HCT116 (cell line): ENCODE measurements around the gene SIVA1. TPM values are rescaled to one million over a fixed set of nuclear protein-coding genes. Genes with fewer than 3 reads are reported as not detected.

Experiments
- ATAC-seq: fragments of 200-7000 bp; cut with Tn5 transposase; 2 replicates; pipeline ENCODE4 v1.9.1; 2020; ENCODE audit warnings: mild to moderate bottlenecking, moderate library complexity
- BruUV-seq: library from RNA; stranded (reverse); fragments of 400-500 nt; replicated peaks from 2 replicates; lab custom pipeline; 2021; lab: Mats Ljungman, UMichigan
- CTCF ChIA-PET: fragments of 300-600 bp; sonication (Branson Sonifier 250); formaldehyde crosslinking; loops from one replicate; lab custom pipeline; 2021; ENCODE audit warnings: antibody characterized with exemption; lab: Charles Lee
- POLR2A ChIA-PET: fragments of 300-600, 350-600 bp; sonication (Branson Sonifier 250); formaldehyde crosslinking; loops from one replicate; lab custom pipeline; 2021; ENCODE audit warnings: antibody characterized with exemption; lab: Charles Lee
- RAD21 ChIA-PET, 2 experiments: fragments of 300-600 bp; sonication (Branson Sonifier 250); formaldehyde crosslinking; loops; one replicate each; lab custom pipeline; 2023; ENCODE audit warnings: low total read pairs in 2 of 2; ENCODE audit not compliant: uncharacterized antibody in 2 of 2, unreplicated experiment in 2 of 2, low non-redundant PET in 1 of 2; lab: Charles Lee
- DNase-seq: peaks from one replicate; pipeline ENCODE4 v3.0.0-alpha.2; 2010; ENCODE audit warnings: low read depth, low spot score
- H2AFZ ChIP-seq: fragments of 200-600 bp; shearing (Covaris generic), sonication (generic); 2 replicates; pipeline ENCODE4 v1.6.1; 2017; ENCODE audit warnings: low read depth, mixed run types, mixed read lengths, antibody characterized with exemption, low read length; ENCODE audit not compliant: poor library complexity, severe bottlenecking
- H3K27ac ChIP-seq: 2 replicates; pipeline ENCODE4 v1.5.1; 2012; ENCODE audit warnings: low read depth, low read length
- H3K27me3 ChIP-seq: fragments of 200-600 bp; sonication (generic); 2 replicates; pipeline ENCODE4 v1.6.1; 2016; ENCODE audit warnings: mixed run types, low read length, mixed read lengths; ENCODE audit not compliant: insufficient read depth
- H3K36me3 ChIP-seq, 2 experiments: fragments of 200-500 bp in 1 of 2; fragments of 200-600 bp in 1 of 2; sonication (Bioruptor generic) in 1 of 2; sonication (generic) in 1 of 2; 2 replicates each; pipeline versions ENCODE4 v1.5.1 to v1.6.1; 2014 to 2016; ENCODE audit warnings: low read length in 2 of 2, inconsistent platforms in 1 of 2, mixed read lengths in 1 of 2, mixed run types in 1 of 2; ENCODE audit not compliant: insufficient read depth in 2 of 2, control insufficient read depth in 1 of 2
- H3K4me1 ChIP-seq, 2 experiments: fragments of 200-600 bp in 1 of 2; sonication (generic) in 1 of 2; 2 replicates each; pipeline versions ENCODE4 v1.5.1 to v1.6.1; 2012 to 2017; ENCODE audit warnings: low read length in 2 of 2, inconsistent platforms in 1 of 2, mild to moderate bottlenecking in 1 of 2, mixed read lengths in 1 of 2, mixed run types in 1 of 2, moderate library complexity in 1 of 2; ENCODE audit not compliant: insufficient read depth in 2 of 2, control insufficient read depth in 1 of 2
- H3K4me2 ChIP-seq: fragments of 200-600 bp; sonication (generic); 2 replicates; pipeline ENCODE4 v1.6.1; 2017; ENCODE audit warnings: mixed run types, low read length, mixed read lengths
- H3K4me3 ChIP-seq, 2 experiments: fragments of 200-600 bp in 1 of 2; sonication (generic) in 1 of 2; replicated peaks in 1 of 2; 2 replicates each; pipeline ENCODE4 v1.5.1; 2011 to 2016; ENCODE audit warnings: low read length in 2 of 2, control low read depth in 1 of 2, low read depth in 1 of 2, mild to moderate bottlenecking in 1 of 2, mixed read lengths in 1 of 2, mixed run types in 1 of 2
- H3K79me2 ChIP-seq: fragments of 200-600 bp; sonication (generic); 2 replicates; pipeline ENCODE4 v1.6.1; 2017; ENCODE audit warnings: mild to moderate bottlenecking, mixed run types, low read length, moderate library complexity, mixed read lengths; ENCODE audit not compliant: insufficient read depth
- H3K9ac ChIP-seq: fragments of 200-600 bp; sonication (generic); 2 replicates; pipeline ENCODE4 v1.6.1; 2016; ENCODE audit warnings: low read length, mixed read lengths
- H3K9me2 ChIP-seq: fragments of 200-600 bp; sonication (generic), shearing (Covaris generic); 2 replicates; pipeline ENCODE4 v1.6.1; 2017; ENCODE audit warnings: mixed run types, mild to moderate bottlenecking, moderate library complexity; ENCODE audit not compliant: insufficient read depth
- H3K9me3 ChIP-seq, 2 experiments: fragments of 200-500 bp in 1 of 2; fragments of 200-600 bp in 1 of 2; sonication (Bioruptor generic) in 1 of 2; sonication (generic) in 1 of 2; 2 replicates each; pipeline ENCODE4 v1.6.1; 2014 to 2017; ENCODE audit warnings: low read length in 2 of 2, mixed read lengths in 2 of 2, inconsistent platforms in 1 of 2, low read depth in 1 of 2, mild to moderate bottlenecking in 1 of 2, mixed run types in 1 of 2, moderate library complexity in 1 of 2; ENCODE audit not compliant: control insufficient read depth in 1 of 2, insufficient read depth in 1 of 2
- H4K20me1 ChIP-seq: fragments of 200-600 bp; sonication (generic), shearing (Covaris generic); 2 replicates; pipeline ENCODE4 v1.6.1; 2017; ENCODE audit warnings: mixed run types, mild to moderate bottlenecking, moderate library complexity; ENCODE audit not compliant: insufficient read depth
- EGR1 ChIP-seq: IDR thresholded peaks from 2 replicates; pipeline ENCODE4 v1.6.1; 2012; ENCODE audit warnings: low read depth
- JUND ChIP-seq: IDR thresholded peaks from 2 replicates; pipeline ENCODE4 v1.6.1; 2012
- POLR2A ChIP-seq: IDR thresholded peaks from 2 replicates; pipeline ENCODE4 v1.7.0; 2011; ENCODE audit warnings: borderline replicate concordance; ENCODE audit not compliant: insufficient read depth, insufficient read length; ENCODE audit errors: extremely low read depth
- POLR2AphosphoS5 ChIP-seq: IDR thresholded peaks from 2 replicates; pipeline ENCODE4 v1.6.1; 2011; ENCODE audit warnings: mild to moderate bottlenecking, low read depth, low read length, moderate library complexity
- SRF ChIP-seq: IDR thresholded peaks from 2 replicates; pipeline ENCODE4 v1.6.1; 2012; ENCODE audit warnings: low read depth
- ZNF274 ChIP-seq: fragments of 200-500 bp; sonication (Bioruptor generic); IDR thresholded peaks from 2 replicates; pipeline ENCODE4 v1.6.1; 2014; ENCODE audit warnings: mild to moderate bottlenecking, low read depth, low read length, inconsistent platforms
- intact Hi-C: fragments of 100-400 bp; cut with micrococcal nuclease; formaldehyde crosslinking; loops from 2 replicates; pipeline ENCODE4 v1.10.0; 2022
- total RNA-seq: library from RNA; stranded (reverse); gene quantifications from one replicate; pipeline ENCODE4 v1.2.1, GENCODE V29; 2021; ENCODE audit not compliant: unreplicated experiment
- TF ChIP-seq, protein P1 (sequence below): IDR thresholded peaks from 2 replicates; pipeline ENCODE4 v1.6.1; 2012; ENCODE audit warnings: low read depth
- TF ChIP-seq, protein P2 (sequence below): IDR thresholded peaks from 2 replicates; pipeline ENCODE4 v1.6.1; 2012
- TF ChIP-seq, protein P3 (sequence below): IDR thresholded peaks from 2 replicates; pipeline ENCODE4 v1.6.1; 2012
- TF ChIP-seq, protein P4 (sequence below), 3 experiments: fragments of 200-600 bp in 1 of 3; sonication (generic) in 1 of 3; IDR thresholded peaks in 2 of 3; conservative IDR thresholded peaks in 1 of 3; 2 replicates each; pipeline ENCODE4 v1.5.1; 2012 to 2017; ENCODE audit warnings: low read depth in 2 of 3, low read length in 2 of 3, antibody characterized with exemption in 1 of 3, borderline replicate concordance in 1 of 3, control low read depth in 1 of 3, mild to moderate bottlenecking in 1 of 3, mixed read lengths in 1 of 3, mixed run types in 1 of 3, moderate library complexity in 1 of 3; ENCODE audit not compliant: insufficient read depth in 1 of 3

SIVA1 gene
- total RNA-seq, 1 experiment from 2014 or later, result 141 TPM

DNA sequence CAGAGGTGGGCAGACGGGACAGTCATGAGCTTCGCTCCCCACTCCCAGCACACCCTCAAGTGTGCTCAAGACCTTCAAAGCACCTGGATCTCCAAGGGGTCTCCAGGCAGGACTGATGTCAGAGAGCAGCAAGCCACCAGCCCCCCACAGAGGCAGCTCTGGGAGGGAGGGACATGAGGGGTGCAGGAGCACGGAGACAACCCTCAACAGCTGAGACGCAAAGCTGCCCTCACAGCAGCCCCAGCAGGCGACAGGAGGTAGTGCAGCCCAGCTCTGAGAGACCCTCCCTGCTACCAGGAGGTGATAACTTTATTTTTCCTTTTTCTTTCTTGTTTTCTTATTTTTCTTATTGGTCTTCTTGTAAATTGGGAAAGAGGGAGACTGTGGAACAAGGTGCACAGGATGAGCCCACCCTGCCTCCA is 17.9 kb downstream of the SIVA1 start:
- POLR2A ChIA-PET, result no interaction called here
- no peak for ATAC-seq
- peaks cover 2 to 43% of the 10 kb centered on the region in 2 experiments; a peak in 3 of 4 replicates for H3K36me3 ChIP-seq

DNA sequence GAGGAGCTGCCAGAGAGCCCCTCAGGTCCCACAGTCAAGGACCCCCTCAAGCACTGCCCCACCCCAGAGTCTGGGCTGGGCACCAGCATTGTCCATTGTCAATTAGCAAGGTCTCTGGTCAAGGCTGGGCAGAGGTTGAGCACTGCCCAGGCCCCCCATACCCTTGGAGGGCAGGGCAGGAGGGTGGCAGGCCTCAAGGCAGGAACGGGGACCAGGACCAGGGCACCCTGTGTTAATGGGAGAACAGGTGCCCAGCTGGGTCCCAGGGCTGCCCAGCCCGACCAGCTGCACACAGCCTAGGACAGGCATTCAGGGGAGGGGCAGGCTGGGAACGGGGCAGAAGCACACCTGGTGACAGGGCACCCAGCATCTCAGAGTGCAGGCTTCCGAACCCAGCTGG is 18.4 kb downstream of the SIVA1 start:
- ATAC-seq, result no peak
- Histone ChIP-seq H3K9me2 (no peaks in the 10 kb centered on the region), H2AFZ (no peak overlapping the region), H3K79me2 (no peaks in the 10 kb centered on the region), H3K4me3 (no peak overlapping the region), H3K4me1 (peaks cover 3 to 9% of the 10 kb centered on the region in 2 experiments; a peak in 3 of 4 replicates), H4K20me1 (no peaks in the 10 kb centered on the region), H3K36me3 (peaks cover 2 to 43% of the 10 kb centered on the region in 2 experiments; a peak in 3 of 4 replicates), H3K27me3 (no peaks in the 10 kb centered on the region), H3K9me3 (peaks cover 0 to 11% of the 10 kb centered on the region in 2 experiments; a peak in 2 of 4 replicates), H3K9ac (no peak overlapping the region)
- no peak for DNase-seq
- POLR2A ChIA-PET, result no interaction called here
- intact Hi-C loops, result no loop called here
- no TSS peak for BruUV-seq
- RAD21 ChIA-PET, result no interaction called here
- CTCF ChIA-PET, result interaction anchor here (1.1 to 1.4 kb wide), 2 partner anchors 19 to 41 kb away, joined by 3 to 5 read pairs; partner anchors contain the start of gene SIVA1
- TF ChIP-seq, protein P1, sequence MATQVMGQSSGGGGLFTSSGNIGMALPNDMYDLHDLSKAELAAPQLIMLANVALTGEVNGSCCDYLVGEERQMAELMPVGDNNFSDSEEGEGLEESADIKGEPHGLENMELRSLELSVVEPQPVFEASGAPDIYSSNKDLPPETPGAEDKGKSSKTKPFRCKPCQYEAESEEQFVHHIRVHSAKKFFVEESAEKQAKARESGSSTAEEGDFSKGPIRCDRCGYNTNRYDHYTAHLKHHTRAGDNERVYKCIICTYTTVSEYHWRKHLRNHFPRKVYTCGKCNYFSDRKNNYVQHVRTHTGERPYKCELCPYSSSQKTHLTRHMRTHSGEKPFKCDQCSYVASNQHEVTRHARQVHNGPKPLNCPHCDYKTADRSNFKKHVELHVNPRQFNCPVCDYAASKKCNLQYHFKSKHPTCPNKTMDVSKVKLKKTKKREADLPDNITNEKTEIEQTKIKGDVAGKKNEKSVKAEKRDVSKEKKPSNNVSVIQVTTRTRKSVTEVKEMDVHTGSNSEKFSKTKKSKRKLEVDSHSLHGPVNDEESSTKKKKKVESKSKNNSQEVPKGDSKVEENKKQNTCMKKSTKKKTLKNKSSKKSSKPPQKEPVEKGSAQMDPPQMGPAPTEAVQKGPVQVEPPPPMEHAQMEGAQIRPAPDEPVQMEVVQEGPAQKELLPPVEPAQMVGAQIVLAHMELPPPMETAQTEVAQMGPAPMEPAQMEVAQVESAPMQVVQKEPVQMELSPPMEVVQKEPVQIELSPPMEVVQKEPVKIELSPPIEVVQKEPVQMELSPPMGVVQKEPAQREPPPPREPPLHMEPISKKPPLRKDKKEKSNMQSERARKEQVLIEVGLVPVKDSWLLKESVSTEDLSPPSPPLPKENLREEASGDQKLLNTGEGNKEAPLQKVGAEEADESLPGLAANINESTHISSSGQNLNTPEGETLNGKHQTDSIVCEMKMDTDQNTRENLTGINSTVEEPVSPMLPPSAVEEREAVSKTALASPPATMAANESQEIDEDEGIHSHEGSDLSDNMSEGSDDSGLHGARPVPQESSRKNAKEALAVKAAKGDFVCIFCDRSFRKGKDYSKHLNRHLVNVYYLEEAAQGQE, result no peak
- TF ChIP-seq POLR2A (no peak), EGR1 (no peak), ZNF274 (no peak), SRF (no peak), JUND (no peak), POLR2AphosphoS5 (no peak)
- TF ChIP-seq, protein P2, sequence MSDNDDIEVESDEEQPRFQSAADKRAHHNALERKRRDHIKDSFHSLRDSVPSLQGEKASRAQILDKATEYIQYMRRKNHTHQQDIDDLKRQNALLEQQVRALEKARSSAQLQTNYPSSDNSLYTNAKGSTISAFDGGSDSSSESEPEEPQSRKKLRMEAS, result no peak
- TF ChIP-seq, all 23 proteins: peak for 0
- Histone ChIP-seq H3K27ac (no peak overlapping the region), H3K4me2 (no peak overlapping the region)

More for the DNA sequence above, 17.9 kb downstream of the SIVA1 start:
- peaks cover 0 to 11% of the 10 kb centered on the region in 2 experiments; a peak in 2 of 4 replicates for H3K9me3 ChIP-seq
- H3K79me2 ChIP-seq, result no peaks in the 10 kb centered on the region
- no peak overlapping the region for H3K4me2 ChIP-seq
- no peak overlapping the region for H3K27ac ChIP-seq
- no peak overlapping the region for H3K9ac ChIP-seq
- H4K20me1 ChIP-seq, result no peaks in the 10 kb centered on the region
- no peak overlapping the region for H3K4me3 ChIP-seq
- TF ChIP-seq, protein P3, sequence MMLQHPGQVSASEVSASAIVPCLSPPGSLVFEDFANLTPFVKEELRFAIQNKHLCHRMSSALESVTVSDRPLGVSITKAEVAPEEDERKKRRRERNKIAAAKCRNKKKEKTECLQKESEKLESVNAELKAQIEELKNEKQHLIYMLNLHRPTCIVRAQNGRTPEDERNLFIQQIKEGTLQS, result no peak
- TF ChIP-seq, protein P4, sequence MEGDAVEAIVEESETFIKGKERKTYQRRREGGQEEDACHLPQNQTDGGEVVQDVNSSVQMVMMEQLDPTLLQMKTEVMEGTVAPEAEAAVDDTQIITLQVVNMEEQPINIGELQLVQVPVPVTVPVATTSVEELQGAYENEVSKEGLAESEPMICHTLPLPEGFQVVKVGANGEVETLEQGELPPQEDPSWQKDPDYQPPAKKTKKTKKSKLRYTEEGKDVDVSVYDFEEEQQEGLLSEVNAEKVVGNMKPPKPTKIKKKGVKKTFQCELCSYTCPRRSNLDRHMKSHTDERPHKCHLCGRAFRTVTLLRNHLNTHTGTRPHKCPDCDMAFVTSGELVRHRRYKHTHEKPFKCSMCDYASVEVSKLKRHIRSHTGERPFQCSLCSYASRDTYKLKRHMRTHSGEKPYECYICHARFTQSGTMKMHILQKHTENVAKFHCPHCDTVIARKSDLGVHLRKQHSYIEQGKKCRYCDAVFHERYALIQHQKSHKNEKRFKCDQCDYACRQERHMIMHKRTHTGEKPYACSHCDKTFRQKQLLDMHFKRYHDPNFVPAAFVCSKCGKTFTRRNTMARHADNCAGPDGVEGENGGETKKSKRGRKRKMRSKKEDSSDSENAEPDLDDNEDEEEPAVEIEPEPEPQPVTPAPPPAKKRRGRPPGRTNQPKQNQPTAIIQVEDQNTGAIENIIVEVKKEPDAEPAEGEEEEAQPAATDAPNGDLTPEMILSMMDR (IDR thresholded peaks at IDR 0.05 in 2 of 3, conservative IDR thresholded peaks at IDR 0.05 in 1 of 3; ENCODE audit: borderline replicate concordance in 1 of 3, insufficient read depth in 1 of 3, low read depth in 2 of 3, low read length in 2 of 3), result peak in 2 of 3 experiments; percentile 71 to 79; a peak in 4 of 6 replicates
- no peak overlapping the region for H2AFZ ChIP-seq
- H3K27me3 ChIP-seq, result no peaks in the 10 kb centered on the region
- BruUV-seq, result no TSS peak
- peaks cover 3 to 9% of the 10 kb centered on the region in 2 experiments; a peak in 3 of 4 replicates for H3K4me1 ChIP-seq
- ChIA-PET CTCF (interaction anchor here (1.1 to 3.1 kb wide), 3 partner anchors 18 to 55 kb away, joined by 3 to 29 read pairs (median 5); partner anchors contain the start of gene SIVA1), RAD21 (no interaction called here)
- no peak for DNase-seq
- intact Hi-C loops, result no loop called here
- H3K9me2 ChIP-seq, result no peaks in the 10 kb centered on the region
